GM19099 (cell line): ENCODE results near the gene DEGS2.

Source experiments
- POLR2A ChIP-seq: IDR thresholded peaks from 3 replicates; pipeline ENCODE4 v1.6.1; 2011; ENCODE audit warnings: low read depth; ENCODE audit not compliant: insufficient read length; ENCODE audit errors: extremely low read depth

DEGS2 gene

GRCh38 chr14:100142073-100143040 lies 17.1 kb downstream of the DEGS2 start:
- no peak for TF ChIP-seq POLR2A

DNA sequence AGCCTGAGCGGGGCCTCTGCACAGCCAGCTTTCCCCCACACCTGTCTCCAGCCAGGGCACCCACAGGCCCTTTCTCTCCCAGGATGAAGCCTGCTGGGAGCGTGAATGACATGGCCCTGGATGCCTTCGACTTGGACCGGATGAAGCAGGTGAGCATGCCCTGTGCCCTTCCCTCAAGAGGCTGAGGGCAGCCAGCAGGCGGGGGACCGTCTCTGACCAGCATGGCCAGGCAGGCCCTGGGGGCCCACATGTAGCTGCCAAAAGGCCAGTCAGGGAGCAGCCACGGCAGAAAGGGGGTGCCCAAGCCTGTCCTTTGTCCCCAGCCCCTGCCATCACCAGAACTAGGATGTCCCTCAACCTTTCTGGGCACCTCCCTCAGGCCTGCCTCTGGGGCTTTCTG lies 18.3 kb downstream of the DEGS2 start:
- no peak for TF ChIP-seq POLR2A

- TF ChIP-seq POLR2A, result no peak
These were observed 18.9 kb downstream of the DEGS2 start for GRCh38 chr14:100140452-100141078.

GRCh38 chr14:100138955-100139354 lies 20.5 kb downstream of the DEGS2 start:
- no peak for TF ChIP-seq POLR2A

DNA sequence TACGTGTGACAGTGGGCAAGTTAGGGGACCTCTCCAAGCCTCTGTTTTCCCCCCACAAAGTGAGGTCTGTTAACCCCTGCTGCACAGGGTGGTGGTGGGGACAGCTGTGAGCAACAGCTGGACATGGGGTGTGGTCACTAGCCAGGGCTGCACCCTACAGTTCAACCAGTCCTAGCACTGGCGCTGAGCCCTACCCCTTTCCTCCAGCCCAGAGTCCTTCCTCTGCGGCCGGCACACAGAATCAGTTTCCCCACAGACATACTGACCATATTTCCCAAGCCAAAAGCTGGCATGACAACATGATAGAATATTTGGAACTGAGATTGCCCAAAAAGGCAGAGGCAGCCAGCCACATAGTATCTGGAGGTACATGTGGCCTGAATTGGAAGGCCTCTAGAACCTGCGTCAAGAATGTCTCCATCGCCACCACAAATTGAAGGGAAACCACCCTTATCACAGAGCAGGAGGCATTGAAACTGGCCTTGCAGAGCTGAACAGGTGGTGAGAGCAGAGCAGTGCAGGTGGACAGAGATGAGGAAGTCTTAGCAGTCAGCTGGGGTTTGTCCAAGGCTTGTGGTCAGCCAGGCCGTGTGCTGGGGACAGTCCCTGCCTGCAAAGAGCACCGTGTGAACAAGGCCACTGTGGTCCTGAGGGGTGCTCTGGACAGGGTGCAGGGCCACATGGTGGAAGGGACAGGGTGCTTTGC lies 21.2 kb downstream of the DEGS2 start:
- no peak for TF ChIP-seq POLR2A

DNA sequence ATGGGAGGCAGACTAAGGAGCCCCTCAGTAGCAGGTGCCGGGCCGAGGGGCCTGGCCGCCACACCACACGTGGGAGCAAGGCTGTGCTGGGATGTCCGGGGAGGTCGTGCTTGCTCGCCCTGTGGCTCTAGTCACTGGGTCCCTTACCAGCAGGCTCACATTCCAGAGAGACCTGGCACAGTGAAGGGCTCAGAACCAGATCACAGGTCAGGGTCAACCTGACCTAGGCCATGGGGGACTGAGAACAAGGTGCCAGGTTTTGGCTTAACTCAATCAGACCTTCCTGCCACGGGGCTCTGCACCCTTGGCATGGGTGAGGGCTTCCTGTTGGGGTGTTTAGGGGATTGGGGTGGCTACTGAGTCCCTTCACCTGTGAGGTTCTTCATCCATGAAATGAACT lies 22.3 kb downstream of the DEGS2 start:
- no peak for TF ChIP-seq POLR2A

DNA sequence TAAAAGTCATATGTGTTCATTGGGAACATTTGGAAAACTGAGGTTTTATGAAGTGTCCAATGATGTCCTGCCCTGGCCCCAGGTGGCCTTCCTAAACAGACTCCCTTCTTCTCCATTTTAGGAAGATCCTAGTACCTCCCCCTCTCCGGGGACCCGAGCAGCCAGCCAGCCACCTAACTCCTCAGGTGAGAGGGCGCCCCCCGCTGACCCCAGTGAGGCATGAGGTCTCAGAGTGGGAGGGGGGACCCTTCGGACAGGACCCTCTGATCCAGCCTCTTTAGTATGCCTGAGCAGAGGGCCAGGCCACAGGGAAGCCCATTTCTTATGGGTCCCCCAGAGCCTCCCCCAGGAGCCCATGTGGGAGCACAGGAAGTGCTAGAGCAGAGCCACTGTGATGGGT lies 23.7 kb downstream of the DEGS2 start:
- no peak for TF ChIP-seq POLR2A

DNA sequence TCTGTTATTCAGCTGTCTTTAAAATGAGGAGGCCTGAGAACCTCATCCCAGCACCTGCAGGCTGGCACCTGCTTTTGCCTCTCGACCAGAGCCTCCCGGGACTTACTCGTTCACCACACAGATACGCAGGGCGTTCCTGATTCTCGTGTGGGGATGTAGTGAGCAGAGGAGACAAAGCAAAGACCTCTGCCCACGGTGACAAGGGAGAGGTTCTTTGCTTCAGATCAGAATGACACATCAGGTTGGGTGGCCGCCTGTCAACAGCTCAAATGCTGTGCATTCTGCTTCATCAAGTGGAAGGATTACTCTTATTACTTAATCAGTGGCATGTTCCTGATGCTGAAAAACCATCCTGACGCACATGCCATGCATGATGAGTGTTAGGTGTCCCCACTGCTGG lies 24.4 kb downstream of the DEGS2 start:
- TF ChIP-seq POLR2A, result no peak

DNA sequence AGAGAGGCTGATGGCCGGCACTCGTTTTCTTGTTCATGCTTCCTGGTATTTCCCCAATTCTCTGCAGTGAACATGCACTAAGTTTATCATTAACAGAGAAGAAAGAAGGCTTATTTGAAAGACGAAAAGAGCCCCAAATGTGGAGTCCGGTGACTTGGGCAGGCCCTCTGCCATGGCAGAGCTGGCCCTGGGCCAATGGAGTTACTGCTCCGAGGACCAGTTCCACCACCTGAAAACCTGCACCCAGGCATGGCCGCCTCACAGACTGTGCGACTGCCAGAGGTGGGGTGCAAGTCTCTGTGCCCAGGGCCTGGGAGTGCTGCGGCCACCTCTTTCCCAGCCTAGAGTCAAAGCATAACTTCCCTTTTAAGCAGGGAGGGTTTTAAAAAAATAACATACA lies 24.9 kb downstream of the DEGS2 start:
- no peak for TF ChIP-seq POLR2A

DNA sequence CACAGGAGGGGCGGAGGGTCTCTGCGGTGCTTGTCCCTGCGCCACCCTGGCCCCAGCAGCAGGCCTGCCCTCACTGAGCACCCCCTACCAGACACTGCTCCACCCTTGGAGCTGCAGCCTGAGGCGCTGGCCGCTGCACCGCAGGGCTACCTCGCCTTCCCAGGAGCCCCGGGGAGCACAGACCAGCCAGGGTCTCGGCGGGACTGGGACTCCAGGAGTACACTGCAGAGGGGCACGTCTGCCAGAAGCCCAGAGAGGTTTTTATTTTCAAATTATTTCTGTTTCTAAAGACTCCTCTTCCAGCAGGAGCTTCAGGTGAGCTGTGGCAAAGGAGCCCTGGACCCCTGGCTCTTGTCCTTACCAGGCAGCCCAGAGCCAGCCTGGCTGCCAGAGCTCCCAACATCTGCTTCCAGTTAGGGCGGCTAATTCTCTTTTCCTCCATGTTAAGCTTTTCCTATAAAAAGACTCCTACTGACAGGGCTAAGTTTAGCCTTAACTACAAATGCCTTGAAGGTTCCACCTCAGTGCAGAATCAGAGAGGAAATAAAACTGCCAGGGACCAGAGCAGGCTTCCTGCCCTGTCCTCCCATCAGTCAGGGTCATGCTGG lies 26.4 kb downstream of the DEGS2 start:
- TF ChIP-seq POLR2A, result no peak

GRCh38 chr14:100132161-100132902 lies 27.1 kb downstream of the DEGS2 start:
- no peak for TF ChIP-seq POLR2A

GRCh38 chr14:100131181-100131580 lies 28.3 kb downstream of the DEGS2 start:
- no peak for TF ChIP-seq POLR2A

DNA sequence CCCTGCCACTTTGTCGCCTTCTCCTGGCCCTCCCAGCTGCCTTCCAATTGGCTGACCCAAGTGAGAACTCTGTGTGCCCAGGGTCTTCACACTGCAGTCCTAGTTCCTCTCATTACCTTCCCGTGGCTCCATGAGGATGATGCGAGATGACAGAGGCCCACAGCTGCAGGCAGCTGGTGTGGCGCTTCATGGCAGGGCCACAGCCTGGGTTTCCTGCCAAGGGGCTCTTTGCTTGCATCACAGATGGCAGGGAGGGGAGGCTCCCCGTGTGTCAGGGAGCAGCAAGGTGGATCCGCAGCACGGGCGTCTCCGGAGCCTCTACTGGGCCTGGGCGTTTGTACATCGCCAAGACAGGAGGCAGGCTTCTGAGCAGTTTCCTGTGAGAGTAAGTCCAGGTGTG lies 28.9 kb downstream of the DEGS2 start:
- TF ChIP-seq POLR2A, result no peak

DNA sequence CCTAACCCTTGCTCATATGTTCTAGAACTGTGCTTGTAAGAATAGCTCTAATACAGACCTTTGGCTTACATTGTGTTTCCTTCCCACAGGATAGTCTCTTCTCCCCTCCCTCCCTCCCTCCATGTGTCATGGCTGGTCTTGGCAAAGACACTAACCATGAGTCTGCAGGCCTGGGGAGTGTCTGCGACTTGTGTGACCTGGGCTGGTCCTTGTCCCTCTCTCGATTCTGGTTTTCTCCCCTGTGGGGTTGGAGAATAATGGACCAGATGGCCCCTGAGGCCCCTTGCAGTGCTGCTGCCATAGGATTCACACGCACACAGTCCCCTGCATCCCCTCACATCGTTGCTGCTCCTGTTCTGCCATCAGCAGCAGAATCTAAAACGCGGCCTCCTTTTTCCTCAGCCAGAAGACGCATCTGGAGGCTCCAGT lies 30.3 kb downstream of the DEGS2 start:
- no peak for TF ChIP-seq POLR2A

- TF ChIP-seq POLR2A, result no peak
These were observed 30.8 kb downstream of the DEGS2 start for GRCh38 chr14:100128688-100129087.

- no peak for TF ChIP-seq POLR2A
These were observed 31.5 kb downstream of the DEGS2 start for GRCh38 chr14:100127853-100128455.
